ENCODE measurements around the gene CGRRF1.
A peak's percentile ranks its signal among the peaks of the same experiment; 100 is the strongest.

CGRRF1 gene

GRCh38 chr14:54502602-54503001 lies 7.1 kb upstream of the CGRRF1 start:
- H3K9me3 ChIP-seq (ENCODE audit: insufficient read depth, low read depth, low read length) = no peaks in the 10 kb centered on the region
- no peak overlapping the region for H2AFZ ChIP-seq (ENCODE audit: insufficient read depth, low read length, poor library complexity)
- no peak overlapping the region for H3K4me2 ChIP-seq (ENCODE audit: low read length)
- H2BK12ac ChIP-seq (ENCODE audit: low read length) = no peak overlapping the region
- no peak overlapping the region for H2BK120ac ChIP-seq (ENCODE audit: insufficient read depth, low read length, poor library complexity)
- no peak overlapping the region for H3K23ac ChIP-seq (ENCODE audit: low read length)
- no peak for DNase-seq
- no peak overlapping the region for H4K91ac ChIP-seq (ENCODE audit: low read depth, low read length)
- no peaks in the 10 kb centered on the region for H3K79me2 ChIP-seq (ENCODE audit: control insufficient read depth, insufficient read depth, low read length, poor library complexity)
- no peaks in the 10 kb centered on the region for H3K36me3 ChIP-seq (ENCODE audit: control insufficient read depth in 1 of 2, insufficient read depth in 2 of 2, low read length in 2 of 2)
- H3K79me1 ChIP-seq (ENCODE audit: low read length) = no peaks in the 10 kb centered on the region
- H3K14ac ChIP-seq (ENCODE audit: low read length) = no peak overlapping the region
- no peak overlapping the region for H4K12ac ChIP-seq (ENCODE audit: low read depth, low read length)
- H4K8ac ChIP-seq (ENCODE audit: low read depth, low read length) = no peak overlapping the region
- no peaks in the 10 kb centered on the region for H3K27me3 ChIP-seq (ENCODE audit: insufficient read depth, low read length)
- peak overlapping the region; percentile 84 for H2AK5ac ChIP-seq (ENCODE audit: low read length)
- no peak overlapping the region for H3K27ac ChIP-seq (ENCODE audit: low read depth, low read length)
- H3K18ac ChIP-seq (ENCODE audit: low read length) = no peak overlapping the region
- H3K4ac ChIP-seq (ENCODE audit: low read depth, low read length) = no peak overlapping the region
- H3K4me3 ChIP-seq (ENCODE audit: low read depth, low read length) = no peak overlapping the region
- H2BK5ac ChIP-seq (ENCODE audit: low read depth, low read length, poor library complexity) = no peak overlapping the region
- H3K4me1 ChIP-seq (ENCODE audit: control insufficient read depth in 1 of 2, insufficient read depth in 2 of 2, low read length in 2 of 2) = no peaks in the 10 kb centered on the region
- no CpG with 5 or more reads among the region's 2 CpGs for WGBS (ENCODE audit: extremely low coverage, insufficient coverage, insufficient read length)
- H3K9ac ChIP-seq (ENCODE audit: low read length) = no peak overlapping the region

DNA sequence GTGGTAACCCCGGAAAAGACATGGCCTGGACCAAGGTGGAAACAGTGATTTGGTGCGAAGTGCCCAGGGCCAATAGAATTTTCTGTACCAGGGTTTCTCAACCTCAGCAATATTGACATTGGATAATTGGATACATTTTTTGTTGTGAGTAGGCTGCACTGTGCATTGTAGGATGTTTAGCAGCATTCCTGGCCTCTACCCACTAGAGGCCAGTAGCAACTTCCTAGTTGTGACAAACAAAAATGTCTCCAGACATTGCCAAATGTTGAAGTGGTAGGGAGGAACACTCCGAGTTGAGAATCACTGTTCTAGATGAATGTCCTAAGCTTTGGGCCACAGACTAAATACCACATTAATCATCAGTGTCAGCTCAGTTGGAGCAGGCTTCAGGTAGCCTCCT lies 6.2 kb upstream of the CGRRF1 start:
- Histone ChIP-seq H2BK120ac (ENCODE audit: insufficient read depth, low read length, poor library complexity) (no peak overlapping the region), H3K79me2 (ENCODE audit: control insufficient read depth, insufficient read depth, low read length, poor library complexity) (no peaks in the 10 kb centered on the region), H3K36me3 (ENCODE audit: control insufficient read depth in 1 of 2, insufficient read depth in 2 of 2, low read length in 2 of 2) (no peaks in the 10 kb centered on the region), H3K23ac (ENCODE audit: low read length) (no peak overlapping the region), H2AK5ac (ENCODE audit: low read length) (no peak overlapping the region), H2BK5ac (ENCODE audit: low read depth, low read length, poor library complexity) (no peak overlapping the region), H3K14ac (ENCODE audit: low read length) (no peak overlapping the region), H3K79me1 (ENCODE audit: low read length) (no peaks in the 10 kb centered on the region), H3K9me3 (ENCODE audit: insufficient read depth, low read depth, low read length) (no peaks in the 10 kb centered on the region), H3K4ac (ENCODE audit: low read depth, low read length) (no peak overlapping the region), H3K9ac (ENCODE audit: low read length) (no peak overlapping the region), H4K91ac (ENCODE audit: low read depth, low read length) (no peak overlapping the region), H3K4me1 (ENCODE audit: control insufficient read depth in 1 of 2, insufficient read depth in 2 of 2, low read length in 2 of 2) (no peaks in the 10 kb centered on the region), H3K4me2 (ENCODE audit: low read length) (no peak overlapping the region), H4K12ac (ENCODE audit: low read depth, low read length) (no peak overlapping the region), H3K4me3 (ENCODE audit: low read depth, low read length) (no peak overlapping the region), H3K27me3 (ENCODE audit: insufficient read depth, low read length) (no peaks in the 10 kb centered on the region), H2BK12ac (ENCODE audit: low read length) (no peak overlapping the region), H3K27ac (ENCODE audit: low read depth, low read length) (no peak overlapping the region), H2AFZ (ENCODE audit: insufficient read depth, low read length, poor library complexity) (peak overlapping the region; percentile 86), H3K18ac (ENCODE audit: low read length) (no peak overlapping the region), H4K8ac (ENCODE audit: low read depth, low read length) (peak overlapping the region; percentile 30)
- no CpG with 5 or more reads among the region's 3 CpGs for whole genome bisulfite sequencing (ENCODE audit: extremely low coverage, insufficient coverage, insufficient read length)
- peak; percentile 35 to 60 for DNase-seq

GRCh38 chr14:54512393-54512792 lies 2.7 kb downstream of the CGRRF1 start:
- no peak overlapping the region for H2BK12ac ChIP-seq (ENCODE audit: low read length)
- H3K9ac ChIP-seq (ENCODE audit: low read length) = no peak overlapping the region
- no peak for DNase-seq
- H2AFZ ChIP-seq (ENCODE audit: insufficient read depth, low read length, poor library complexity) = no peak overlapping the region
- no peak overlapping the region for H3K23ac ChIP-seq (ENCODE audit: low read length)
- H3K27me3 ChIP-seq (ENCODE audit: insufficient read depth, low read length) = no peaks in the 10 kb centered on the region
- no peak overlapping the region for H4K12ac ChIP-seq (ENCODE audit: low read depth, low read length)
- no peaks in the 10 kb centered on the region for H3K36me3 ChIP-seq (ENCODE audit: control insufficient read depth in 1 of 2, insufficient read depth in 2 of 2, low read length in 2 of 2)
- no peak overlapping the region for H4K8ac ChIP-seq (ENCODE audit: low read depth, low read length)
- no peak overlapping the region for H2AK5ac ChIP-seq (ENCODE audit: low read length)
- H3K18ac ChIP-seq (ENCODE audit: low read length) = no peak overlapping the region
- no peak overlapping the region for H2BK120ac ChIP-seq (ENCODE audit: insufficient read depth, low read length, poor library complexity)
- no peak overlapping the region for H3K4me2 ChIP-seq (ENCODE audit: low read length)
- no peak overlapping the region for H3K14ac ChIP-seq (ENCODE audit: low read length)
- no peaks in the 10 kb centered on the region for H3K79me2 ChIP-seq (ENCODE audit: control insufficient read depth, insufficient read depth, low read length, poor library complexity)
- peaks cover 3% of the 10 kb centered on the region for H3K79me1 ChIP-seq (ENCODE audit: low read length)
- no peak overlapping the region for H2BK5ac ChIP-seq (ENCODE audit: low read depth, low read length, poor library complexity)
- no peak overlapping the region for H3K27ac ChIP-seq (ENCODE audit: low read depth, low read length)
- no peak overlapping the region for H3K4me3 ChIP-seq (ENCODE audit: low read depth, low read length)
- WGBS (ENCODE audit: extremely low coverage, insufficient coverage, insufficient read length) = no CpG with 5 or more reads among the region's 1 CpG
- no peaks in the 10 kb centered on the region for H3K9me3 ChIP-seq (ENCODE audit: insufficient read depth, low read depth, low read length)
- H3K4ac ChIP-seq (ENCODE audit: low read depth, low read length) = no peak overlapping the region
- no peak overlapping the region for H4K91ac ChIP-seq (ENCODE audit: low read depth, low read length)
- no peaks in the 10 kb centered on the region for H3K4me1 ChIP-seq (ENCODE audit: control insufficient read depth in 1 of 2, insufficient read depth in 2 of 2, low read length in 2 of 2)

DNA sequence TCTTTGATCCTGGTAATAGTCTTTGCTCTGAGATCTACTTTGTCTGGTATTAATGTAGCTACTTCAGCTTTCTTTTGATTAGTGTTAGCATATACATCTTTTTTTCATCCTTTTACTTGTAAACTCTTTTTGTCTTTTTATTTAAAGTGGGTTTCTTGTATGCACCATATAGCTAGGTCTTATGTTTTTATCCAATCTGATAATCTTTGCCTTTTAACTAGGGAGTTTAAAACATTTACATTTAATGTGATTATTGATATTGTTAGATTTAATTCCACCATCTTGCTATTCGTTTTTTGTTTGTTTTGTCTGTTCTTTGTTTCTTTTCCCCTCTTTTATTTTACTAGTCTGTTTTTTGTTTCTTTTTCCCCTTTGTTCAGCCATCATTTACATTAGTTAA lies 6.0 kb downstream of the CGRRF1 start:
- no CpG with 5 or more reads among the region's 1 CpG for WGBS (ENCODE audit: extremely low coverage, insufficient coverage, insufficient read length)
- no peak overlapping the region for H3K4ac ChIP-seq (ENCODE audit: low read depth, low read length)

More for the DNA sequence above, 6.0 kb downstream of the CGRRF1 start:
- Histone ChIP-seq H3K9ac (ENCODE audit: low read length) (no peak overlapping the region), H2BK5ac (ENCODE audit: low read depth, low read length, poor library complexity) (no peak overlapping the region), H3K4me3 (ENCODE audit: low read depth, low read length) (no peak overlapping the region), H2BK12ac (ENCODE audit: low read length) (no peak overlapping the region), H3K9me3 (ENCODE audit: insufficient read depth, low read depth, low read length) (no peaks in the 10 kb centered on the region), H3K79me1 (ENCODE audit: low read length) (no peaks in the 10 kb centered on the region), H3K79me2 (ENCODE audit: control insufficient read depth, insufficient read depth, low read length, poor library complexity) (no peaks in the 10 kb centered on the region), H3K18ac (ENCODE audit: low read length) (no peak overlapping the region), H3K4me2 (ENCODE audit: low read length) (no peak overlapping the region), H2AFZ (ENCODE audit: insufficient read depth, low read length, poor library complexity) (no peak overlapping the region), H4K91ac (ENCODE audit: low read depth, low read length) (no peak overlapping the region), H3K27ac (ENCODE audit: low read depth, low read length) (no peak overlapping the region), H3K36me3 (ENCODE audit: control insufficient read depth in 1 of 2, insufficient read depth in 2 of 2, low read length in 2 of 2) (no peaks in the 10 kb centered on the region), H3K14ac (ENCODE audit: low read length) (no peak overlapping the region), H3K27me3 (ENCODE audit: insufficient read depth, low read length) (no peaks in the 10 kb centered on the region), H3K4me1 (ENCODE audit: control insufficient read depth in 1 of 2, insufficient read depth in 2 of 2, low read length in 2 of 2) (no peaks in the 10 kb centered on the region), H4K8ac (ENCODE audit: low read depth, low read length) (no peak overlapping the region), H2BK120ac (ENCODE audit: insufficient read depth, low read length, poor library complexity) (no peak overlapping the region), H2AK5ac (ENCODE audit: low read length) (no peak overlapping the region), H3K23ac (ENCODE audit: low read length) (no peak overlapping the region), H4K12ac (ENCODE audit: low read depth, low read length) (no peak overlapping the region)
- no peak for DNase-seq
